H1 (cell line): ENCODE measurements around the gene CTNND2. TPM values are rescaled to one million over a fixed set of nuclear protein-coding genes. Genes with fewer than 3 reads are reported as not detected.

Source experiments
- EGR1 ChIP-seq: IDR thresholded peaks from 2 replicates; pipeline ENCODE4 v1.6.1; 2011; ENCODE audit warnings: low read depth, low read length, borderline replicate concordance
- GTF2F1 ChIP-seq: IDR thresholded peaks from 2 replicates; pipeline ENCODE4 v1.6.1; 2012; ENCODE audit warnings: low read depth, low read length, improper control_type of control experiment, borderline replicate concordance
- HDAC6 ChIP-seq: IDR thresholded peaks from one replicate; pipeline ENCODE4 v1.7.1; 2012; ENCODE audit warnings: low read depth, mild to moderate bottlenecking, inconsistent platforms, low read length, moderate library complexity
- SP1 ChIP-seq: IDR thresholded peaks from 2 replicates; pipeline ENCODE4 v1.6.1; 2011; ENCODE audit warnings: low read depth, low read length
- TAF1 ChIP-seq: IDR thresholded peaks from 2 replicates; pipeline ENCODE4 v1.6.1; 2011; ENCODE audit warnings: mild to moderate bottlenecking, low read depth, low read length
- polyA plus RNA-seq, 7 experiments: library from polyadenylated mRNA; depleted of rRNA in 3 of 7; stranded (reverse) in 5 of 7; unstranded in 2 of 7; fragments of >200 nt in 5 of 7; fragments of 200-250 nt in 2 of 7; gene quantifications; 1 replicate in 5 of 7; 2 replicates in 1 of 7; 4 replicates in 1 of 7; pipeline versions ENCODE4 v1.2.1 to v1.2.3, GENCODE V29; 2011 to 2013; ENCODE audit warnings: missing spikeins in 2 of 7, mixed read lengths in 2 of 7
- total RNA-seq: library from RNA; stranded (reverse); fragmentation: NEBNext Ultra II Directional; extraction: Animal tissue kit (Norgen Biotek cat#: 25700); gene quantifications from 2 replicates; pipeline ENCODE4 v1.2.1, GENCODE V29; 2021

CTNND2 gene
- total and polyA plus RNA-seq, 2 of the 8 experiments (the other 6 are each of a cell fraction or from before 2014, with no cell fraction given), result 7.4 to 14.2 TPM

- TF ChIP-seq GTF2F1 (no peak), SP1 (no peak), HDAC6 (no peak), EGR1 (no peak), TAF1 (no peak)
Measured at GRCh38 chr5:11760934-11761603, 143.2 kb downstream of the CTNND2 start (continued).
